Fibroblast of skin of right biceps (primary cell): ENCODE results near the gene ZCCHC14.

Source experiments
- DNase-seq: peaks from one replicate; pipeline ENCODE4 v3.0.0-alpha.2; 2013

ZCCHC14 gene

DNA sequence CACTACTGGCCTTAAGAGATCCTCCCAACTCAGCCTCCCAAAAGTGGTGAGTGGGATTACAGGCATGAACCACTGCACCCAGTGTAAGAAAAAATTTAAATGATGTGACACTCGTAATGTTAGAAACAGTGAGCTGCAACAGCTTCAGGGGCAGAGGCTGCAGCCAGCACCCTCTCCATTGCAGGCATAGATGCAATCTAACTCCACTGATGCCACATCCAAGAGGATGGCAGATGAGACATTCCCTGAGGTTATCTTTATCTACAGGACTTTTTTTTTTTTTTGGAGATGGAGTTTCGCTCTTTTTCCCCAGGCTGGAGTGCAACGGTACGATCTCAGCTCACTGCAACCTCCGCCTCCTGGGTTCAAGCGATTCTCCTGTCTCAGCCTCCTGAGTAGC lies 19.9 kb downstream of the ZCCHC14 start:
- DNase-seq: no peak

DNA sequence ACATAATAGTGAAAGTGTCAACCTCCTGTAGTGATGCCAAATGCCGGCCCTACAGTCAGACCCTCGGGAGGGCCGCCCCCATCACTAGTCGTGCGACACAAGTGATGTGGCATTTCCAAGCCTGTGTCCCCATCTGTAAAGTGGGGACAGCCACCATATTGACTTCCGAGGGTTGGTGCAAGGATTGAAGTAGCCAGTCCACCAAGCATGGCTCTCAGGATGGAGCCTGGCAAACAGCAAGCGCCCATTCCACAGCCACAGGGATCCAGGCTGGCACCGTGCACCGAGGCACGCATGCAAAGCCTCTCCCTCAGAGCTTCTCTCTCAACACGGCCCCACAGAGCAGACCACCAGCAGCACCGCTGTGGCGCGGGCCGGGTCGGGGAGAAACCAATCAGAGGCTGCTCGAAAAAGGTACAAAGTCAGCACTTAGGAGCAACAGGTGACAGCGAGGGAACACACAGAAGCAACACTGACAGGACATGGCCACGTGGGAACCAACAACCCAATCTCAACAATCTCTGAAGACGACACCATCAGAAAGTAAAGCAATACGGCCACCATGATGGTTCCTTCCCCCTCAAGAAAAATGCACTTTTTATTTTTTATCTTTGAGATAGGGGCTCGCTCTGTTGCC lies 20.6 kb downstream of the ZCCHC14 start:
- DNase-seq: no peak

DNA sequence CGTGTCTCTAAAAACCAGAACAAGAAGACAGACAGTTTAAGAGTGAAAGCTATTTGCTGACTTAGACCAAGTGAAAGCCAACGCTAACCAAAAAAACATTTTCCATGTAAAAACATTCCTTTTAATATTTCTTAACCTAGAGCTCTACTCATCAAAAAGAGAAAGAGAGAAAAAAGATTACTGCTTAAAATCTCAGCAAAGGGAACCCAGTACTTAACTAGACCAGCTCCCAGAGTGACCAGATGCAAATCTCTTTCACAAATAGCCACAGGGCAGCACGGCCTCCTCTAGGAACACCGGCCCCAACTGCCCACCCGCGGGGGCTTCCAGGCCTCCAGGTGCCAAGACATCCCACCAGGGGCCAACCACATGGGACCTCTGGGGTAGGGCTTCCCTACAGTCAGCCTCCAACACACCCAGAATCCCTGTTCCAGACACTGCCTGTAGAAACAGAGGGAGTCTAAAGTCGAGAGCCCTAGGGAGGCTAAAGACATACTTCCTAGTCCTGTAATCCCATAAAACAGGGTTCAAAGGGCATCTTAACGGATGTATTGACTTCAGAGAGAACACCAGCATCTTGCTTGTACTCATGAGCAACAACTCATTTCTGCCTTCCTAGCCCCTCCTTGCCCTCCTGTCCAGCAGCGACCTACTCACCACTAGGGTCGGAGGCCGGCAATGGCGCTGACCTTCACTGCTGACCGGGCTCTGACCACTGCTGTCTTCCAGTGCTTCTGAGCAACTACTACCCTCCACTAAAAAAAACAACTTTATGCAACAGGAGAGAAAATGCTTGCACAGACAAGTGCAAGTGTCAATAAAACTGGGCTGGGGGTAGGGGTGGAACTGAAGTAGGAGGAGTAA lies 21.3 kb downstream of the ZCCHC14 start:
- no peak for DNase-seq

DNA sequence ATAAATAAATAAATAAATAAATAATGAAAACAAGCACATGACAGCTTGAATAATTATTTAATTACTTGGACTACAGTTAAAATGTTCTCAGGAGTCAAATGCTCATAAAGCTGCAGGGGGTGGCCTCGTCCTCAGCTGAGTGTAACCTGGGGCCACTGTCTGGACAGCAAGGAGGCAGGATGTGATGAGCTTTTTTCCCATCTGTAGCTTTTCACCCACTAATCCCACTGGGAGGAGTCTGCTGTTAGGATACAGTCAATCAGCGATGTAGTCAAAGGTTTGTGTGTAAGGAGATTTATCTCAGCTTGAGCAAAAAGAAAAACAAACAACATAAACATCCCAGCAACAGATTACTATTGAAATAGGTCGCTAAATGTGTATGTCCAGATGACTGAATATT lies 22.5 kb downstream of the ZCCHC14 start:
- DNase-seq: no peak

DNA sequence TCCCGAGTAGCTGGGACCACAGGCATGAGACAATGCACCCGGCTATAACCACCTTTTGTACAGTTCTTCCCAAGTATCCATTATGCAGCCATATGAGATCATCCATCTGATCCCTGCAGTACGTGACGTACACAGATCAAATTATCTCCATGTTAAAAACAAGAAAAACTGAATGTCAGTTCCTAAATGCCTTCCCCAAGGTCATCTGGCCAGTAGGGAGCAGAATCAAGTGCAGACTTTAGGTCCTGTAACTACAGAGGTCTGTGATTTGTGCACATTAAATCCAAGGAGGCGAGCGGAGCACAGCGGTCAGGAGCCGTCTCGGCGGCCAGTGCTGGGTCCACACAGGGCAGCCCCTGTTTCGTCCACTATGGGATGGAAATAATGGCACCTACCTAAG lies 23.7 kb downstream of the ZCCHC14 start:
- DNase-seq: no peak

DNA sequence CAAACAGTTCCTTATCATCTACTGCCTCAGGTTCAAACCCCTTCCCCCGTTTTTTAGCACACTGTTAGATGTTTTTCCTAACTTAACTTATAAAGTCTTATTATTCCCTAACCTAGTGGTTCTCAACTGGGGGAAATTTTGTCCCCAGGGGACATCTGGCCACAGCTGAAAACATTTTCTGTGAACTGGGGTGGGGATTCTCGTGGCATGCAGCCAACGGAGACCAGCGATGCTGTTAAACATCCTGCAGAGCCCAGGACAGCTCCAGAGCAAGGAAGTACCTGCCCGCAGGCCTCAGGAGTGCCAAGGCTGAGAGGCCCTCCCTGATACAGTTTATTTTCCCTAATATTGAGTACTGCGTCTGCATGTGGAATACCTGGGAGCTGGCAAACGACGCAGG lies 24.3 kb downstream of the ZCCHC14 start:
- no peak for DNase-seq

DNA sequence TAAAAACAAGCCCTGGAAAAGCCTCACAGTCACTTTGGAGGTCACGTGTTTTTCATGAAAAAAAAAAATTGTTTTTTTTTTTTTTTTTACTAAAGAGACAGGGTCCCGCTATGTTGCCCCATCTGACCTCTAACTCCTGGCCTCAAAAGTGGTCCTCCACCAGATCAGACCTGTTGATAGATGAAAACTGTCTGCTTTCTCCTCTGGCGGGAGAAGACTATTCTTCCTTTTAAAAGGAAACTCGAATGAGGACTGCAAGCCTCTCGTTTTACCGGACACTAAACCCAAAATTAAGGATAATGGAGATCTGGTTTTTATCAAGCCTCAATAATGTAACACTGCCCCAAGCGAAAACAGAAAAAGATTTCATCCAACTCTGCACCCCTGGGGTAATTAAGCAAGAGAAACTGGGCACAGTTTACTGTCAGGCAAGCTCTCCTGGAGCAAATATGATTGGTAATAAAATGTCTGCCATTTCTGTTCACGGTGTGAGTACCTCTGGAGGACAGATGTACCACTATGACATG lies 25.8 kb downstream of the ZCCHC14 start:
- no peak for DNase-seq

DNA sequence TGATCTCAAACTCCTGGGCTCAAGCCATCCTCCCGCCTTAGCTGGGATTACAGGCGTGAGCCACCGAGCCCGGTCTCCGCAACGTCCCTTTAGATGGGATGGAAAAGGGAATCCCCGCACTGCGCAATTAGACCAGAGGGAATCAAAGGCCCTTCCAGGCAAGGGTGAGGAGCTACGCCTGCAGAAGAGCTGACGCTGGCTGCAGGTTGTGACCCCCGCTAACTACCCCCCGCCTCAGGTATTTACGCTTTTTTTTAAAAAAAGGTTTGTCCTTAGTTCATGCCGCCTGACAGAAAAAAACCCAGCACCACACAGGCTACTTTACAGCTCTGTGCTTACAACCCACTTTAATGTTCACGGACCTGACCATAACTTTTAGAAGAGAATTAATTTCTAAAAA lies 26.9 kb downstream of the ZCCHC14 start:
- no peak for DNase-seq

DNA sequence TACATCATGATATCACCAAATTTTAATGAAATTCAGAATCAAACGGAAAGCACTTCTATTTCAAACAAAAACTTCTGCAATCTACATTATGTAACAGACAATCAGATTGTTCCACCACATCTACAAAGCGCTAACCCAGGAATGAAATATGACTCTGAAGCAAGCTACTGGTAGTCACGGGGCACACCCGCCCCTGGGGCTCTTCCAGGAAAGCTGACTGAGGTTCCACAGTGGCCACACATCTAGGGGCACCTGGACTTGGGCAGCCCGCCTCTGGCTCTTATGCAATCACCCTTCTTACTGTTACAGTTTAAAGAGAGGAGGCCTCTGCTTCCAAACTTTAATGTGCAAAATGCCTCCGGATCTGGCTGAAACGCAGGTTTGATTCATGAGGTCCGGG lies 27.5 kb downstream of the ZCCHC14 start:
- peak; percentile 76 for DNase-seq

DNA sequence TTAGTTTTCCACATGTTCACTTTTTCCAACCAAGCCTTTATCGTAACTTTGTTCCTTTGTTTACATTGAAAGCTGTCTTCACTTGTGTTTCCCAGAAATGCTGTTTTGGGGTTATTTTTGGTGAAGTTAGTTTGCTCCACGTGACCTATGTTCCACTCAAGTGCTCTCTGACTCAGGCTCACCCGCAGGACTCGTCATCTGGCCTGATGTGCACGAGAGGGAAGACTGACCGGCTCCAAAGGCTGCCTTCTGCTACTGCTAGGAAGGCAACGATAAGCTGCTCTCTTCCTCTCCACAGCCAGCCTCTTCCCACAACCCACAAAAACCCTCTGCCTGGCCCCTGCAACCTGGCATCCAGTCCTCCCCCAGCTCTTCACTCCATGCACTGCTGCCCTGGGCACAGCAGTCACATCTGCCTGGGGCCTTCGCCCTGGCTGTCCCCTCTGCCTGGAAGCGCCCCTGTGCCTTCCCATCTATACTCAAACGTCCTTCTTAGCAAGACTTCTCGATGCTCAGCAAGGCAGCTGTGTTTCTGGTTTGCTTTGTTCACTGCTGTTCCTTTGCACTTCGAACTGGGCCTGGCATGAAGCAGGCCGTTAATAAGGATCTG lies 28.0 kb downstream of the ZCCHC14 start:
- peak; percentile 86 for DNase-seq

DNA sequence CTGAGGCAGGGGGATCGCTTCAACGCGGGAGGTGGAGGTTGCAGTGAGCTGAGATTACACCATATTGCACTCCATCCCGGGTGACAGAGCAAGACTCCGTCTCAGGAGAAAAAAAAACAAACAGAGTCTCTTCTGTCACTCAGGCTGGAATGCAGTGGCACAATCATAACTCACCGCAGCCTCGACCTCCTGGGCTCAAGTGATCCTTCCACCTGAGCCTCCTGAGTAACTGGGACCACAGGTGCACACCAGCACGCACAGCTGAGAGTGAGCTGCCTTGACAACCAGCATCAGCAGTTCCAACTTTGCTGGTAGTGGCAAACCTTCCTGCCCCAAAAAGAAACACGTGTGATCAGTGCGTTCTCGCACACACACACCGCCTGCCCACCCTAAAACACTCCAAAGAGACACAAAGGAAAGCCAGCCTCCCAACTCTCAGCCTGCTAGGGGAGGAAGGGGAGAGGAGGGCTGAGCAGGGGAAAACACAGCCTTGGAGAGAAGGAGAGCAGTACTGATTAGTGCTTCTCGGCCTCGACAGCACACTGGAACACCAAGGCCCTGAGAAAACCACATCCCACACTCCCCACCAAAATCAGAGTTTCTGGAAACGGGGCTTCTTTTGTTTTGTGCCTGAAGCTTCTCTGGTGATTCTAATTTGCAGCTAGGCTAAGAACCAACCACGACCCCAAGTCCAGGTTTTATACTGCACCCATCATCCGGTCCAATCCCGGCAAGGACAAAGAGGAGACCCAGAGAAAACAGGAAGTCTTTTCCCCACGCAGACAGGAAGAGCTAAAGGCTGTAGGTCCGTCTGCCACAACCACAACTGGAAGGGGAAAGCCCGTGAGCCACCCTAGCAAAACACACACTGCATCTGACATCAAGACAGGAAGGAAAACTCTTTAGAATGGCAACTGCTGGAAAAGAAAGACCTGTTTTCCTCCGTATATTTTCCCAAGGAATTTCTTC lies 28.8 kb downstream of the ZCCHC14 start:
- peak; percentile 74 for DNase-seq

DNA sequence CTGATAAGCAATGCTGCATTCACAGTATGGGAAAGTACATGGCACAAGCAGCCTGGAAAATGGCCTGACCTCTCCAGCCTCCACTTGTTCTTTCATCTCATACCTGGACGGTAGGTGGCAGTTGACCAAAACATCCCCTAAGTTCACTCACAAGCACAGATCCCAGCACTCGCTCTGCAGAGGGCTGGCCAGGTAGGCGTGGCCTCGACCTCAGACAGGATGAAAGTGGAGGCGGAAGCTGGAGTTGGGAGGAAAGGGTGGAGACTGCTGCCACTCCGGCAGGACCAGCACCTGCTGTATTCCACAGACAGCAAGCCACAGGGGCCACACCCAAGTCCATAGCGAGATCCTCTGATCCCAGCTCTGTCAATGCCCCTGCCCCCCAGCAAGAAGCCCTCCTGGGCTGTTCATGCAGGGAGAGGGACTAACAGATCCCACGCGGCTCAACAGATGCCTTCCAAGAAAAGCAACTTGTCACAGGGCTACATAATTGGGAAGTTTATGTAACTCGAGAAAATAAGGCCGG lies 31.3 kb downstream of the ZCCHC14 start:
- DNase-seq: no peak

DNA sequence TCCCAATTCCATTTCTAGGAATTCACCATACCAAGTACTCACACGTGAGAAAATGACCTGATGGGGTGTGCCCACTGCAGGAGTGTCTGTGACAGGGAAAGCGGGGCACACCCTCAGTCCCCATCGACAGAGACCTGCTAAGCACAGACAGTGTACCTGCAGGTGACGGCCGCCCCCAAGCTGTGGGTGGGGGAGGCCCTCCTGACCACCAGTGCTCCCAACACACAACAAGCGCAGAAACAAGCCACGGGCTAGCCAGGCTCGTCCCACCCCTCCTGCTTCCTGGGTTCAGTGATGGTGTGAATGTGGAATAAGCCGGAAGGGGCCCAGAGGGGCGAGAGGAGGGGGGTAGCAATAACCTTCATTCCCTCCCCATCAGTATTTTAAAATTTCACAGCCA lies 31.9 kb downstream of the ZCCHC14 start:
- no peak for DNase-seq

DNA sequence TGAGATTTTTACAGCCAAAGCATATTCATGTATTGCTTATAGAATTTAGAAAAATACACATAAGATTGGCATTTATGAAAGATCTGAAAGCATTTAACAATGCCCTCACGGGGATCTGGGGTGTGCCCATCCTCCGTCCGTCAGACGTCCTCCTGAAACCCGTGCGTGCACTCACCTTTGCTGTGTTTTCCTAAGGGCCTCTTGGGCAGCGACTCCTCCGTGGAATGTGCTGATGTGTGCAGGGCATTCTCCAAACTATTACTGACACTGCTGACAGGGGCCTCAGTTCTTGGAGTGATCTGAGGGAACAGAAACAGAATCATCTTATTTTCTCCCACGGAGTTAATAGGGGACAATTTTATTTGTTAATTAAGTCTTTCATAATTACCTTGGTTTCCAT lies 33.0 kb downstream of the ZCCHC14 start:
- DNase-seq: no peak

DNA sequence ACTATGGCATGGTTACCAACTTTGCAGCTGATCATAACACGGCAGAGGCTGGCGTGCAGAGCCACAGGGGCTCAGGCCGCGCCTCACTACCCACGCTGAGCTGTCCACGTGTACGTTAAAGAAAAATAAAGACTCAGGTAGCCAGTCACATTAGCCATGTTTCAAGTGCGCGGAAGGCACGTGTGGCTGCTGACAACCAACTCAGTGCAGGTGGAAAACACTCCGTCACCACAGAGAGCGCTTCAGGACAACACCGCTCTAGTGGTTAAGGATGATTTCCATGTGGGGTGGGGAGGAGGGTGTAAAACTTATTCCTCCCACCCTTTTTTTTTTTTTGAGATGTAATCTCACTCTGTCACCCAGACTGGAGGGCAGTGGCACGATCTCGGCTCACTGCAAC lies 33.8 kb downstream of the ZCCHC14 start:
- DNase-seq: no peak

DNA sequence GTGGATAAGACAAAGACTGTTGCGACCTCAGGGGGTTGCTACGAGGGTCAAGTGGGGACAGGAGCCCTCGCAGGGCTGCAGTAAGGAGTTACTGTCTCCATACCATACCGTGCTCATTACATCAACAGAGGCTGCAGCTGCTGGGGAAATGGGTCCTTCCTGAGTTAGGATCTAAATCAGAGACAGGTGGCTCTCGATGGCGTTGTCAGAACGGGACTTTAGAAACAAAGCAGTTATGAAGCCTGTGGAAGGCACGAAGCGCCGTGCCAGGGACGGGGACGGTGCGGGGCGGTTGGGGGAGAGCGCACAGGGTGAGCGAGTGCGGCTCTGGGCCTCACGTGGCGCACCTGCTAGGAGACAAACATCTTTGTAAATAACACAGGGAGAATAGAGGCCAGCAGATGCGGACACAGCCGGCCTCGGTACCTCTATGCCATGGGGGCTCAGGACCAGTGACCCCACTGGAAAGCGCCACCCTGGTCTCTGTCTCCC lies 34.4 kb downstream of the ZCCHC14 start:
- peak; percentile 22 for DNase-seq

DNA sequence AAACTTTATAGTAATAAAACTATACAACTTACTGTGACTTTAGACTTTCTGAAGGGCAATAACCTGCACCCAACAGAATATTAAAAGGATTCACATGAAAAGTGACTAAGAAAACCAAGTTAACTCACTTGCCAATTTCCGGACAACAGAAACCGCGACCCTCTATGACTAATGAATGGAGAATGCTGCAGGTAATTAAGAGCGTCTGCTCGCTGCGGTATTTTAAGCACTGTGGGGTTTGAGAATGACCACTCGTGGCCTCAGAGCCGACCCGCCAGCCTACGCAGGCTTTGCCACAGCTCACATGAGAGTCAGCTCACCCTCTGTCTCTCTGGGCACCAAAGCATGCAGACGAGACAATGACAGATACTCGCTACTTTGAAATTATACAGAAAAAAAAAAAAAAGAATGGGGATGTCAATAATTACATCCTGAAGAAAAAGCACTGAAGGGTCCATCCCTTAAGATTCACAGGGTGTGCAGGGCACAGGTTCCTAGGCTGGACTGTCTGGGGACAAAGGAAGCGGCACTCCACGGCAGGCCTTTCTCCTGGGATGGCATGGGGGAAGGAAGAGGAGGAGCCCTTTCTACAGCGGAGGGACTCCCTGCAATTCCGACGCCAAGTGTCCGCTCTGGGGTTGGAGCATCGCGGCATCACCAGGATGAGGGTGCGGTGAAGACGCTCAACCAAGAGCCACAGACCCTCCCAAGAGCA lies 35.0 kb downstream of the ZCCHC14 start:
- peak; percentile 98 for DNase-seq

DNA sequence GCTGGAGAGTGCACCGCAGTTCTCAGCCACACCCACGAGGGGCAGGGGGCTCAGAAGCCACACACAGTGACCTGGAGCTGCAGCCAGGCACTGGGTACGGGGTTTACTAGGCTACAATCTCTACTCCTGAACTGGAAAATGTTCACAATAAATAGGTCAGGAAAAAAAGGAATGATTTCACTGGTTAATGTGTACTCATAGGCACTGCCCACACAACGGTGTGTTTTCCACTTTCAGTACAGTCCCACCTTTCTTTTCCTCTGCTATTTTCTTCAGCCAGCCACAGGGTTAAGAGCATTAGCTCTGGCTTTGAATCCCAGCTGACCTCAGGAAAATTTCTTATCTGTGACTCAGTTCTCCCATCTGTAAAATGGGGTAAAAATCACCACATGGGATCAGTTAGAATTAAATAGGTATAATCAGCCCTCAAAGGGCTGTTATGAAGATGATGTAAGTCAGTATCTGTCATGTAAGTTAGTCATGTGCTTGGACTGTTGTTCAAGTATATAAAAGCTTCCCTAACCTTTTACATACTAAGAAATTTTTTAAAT lies 35.7 kb downstream of the ZCCHC14 start:
- DNase-seq: peak; percentile 79

DNA sequence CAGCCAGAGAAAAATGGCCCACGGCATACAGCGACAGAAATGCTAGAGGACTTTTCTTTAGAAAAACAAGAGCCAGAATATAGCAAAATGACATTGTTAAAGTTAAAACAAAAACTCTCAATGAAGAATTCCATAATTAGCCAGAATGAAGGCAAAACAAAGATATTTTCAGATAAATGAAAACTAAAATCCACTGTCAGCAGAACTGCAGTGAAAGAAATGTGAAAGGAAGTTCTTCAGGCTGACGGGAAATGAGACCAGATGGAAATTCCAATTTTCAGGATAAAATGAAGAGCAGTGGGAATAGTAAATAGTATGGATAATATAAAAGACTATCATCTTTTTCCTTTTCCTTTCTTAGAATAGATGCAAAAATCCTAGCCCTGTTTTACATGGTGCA lies 38.4 kb downstream of the ZCCHC14 start:
- no peak for DNase-seq

DNA sequence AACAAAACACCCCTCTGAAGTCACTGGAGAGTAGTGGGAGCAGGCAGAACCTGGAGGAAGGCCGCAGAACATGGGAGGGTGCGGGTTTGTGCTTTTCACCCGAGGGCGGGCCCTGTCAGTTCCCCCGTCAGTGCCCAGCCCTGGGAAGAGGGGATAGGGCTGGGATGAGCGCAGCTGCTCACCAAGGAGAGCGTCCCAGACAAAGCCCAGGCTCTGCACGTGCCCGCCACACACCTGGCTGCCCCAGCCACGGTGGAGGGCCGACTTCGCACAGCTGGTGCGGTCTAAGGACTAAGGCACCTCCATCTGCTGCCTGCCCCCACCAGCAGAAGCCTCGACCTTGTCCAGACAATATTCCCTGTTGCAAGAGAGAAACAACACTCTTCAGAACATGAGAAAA lies 39.5 kb downstream of the ZCCHC14 start:
- DNase-seq: no peak

DNA sequence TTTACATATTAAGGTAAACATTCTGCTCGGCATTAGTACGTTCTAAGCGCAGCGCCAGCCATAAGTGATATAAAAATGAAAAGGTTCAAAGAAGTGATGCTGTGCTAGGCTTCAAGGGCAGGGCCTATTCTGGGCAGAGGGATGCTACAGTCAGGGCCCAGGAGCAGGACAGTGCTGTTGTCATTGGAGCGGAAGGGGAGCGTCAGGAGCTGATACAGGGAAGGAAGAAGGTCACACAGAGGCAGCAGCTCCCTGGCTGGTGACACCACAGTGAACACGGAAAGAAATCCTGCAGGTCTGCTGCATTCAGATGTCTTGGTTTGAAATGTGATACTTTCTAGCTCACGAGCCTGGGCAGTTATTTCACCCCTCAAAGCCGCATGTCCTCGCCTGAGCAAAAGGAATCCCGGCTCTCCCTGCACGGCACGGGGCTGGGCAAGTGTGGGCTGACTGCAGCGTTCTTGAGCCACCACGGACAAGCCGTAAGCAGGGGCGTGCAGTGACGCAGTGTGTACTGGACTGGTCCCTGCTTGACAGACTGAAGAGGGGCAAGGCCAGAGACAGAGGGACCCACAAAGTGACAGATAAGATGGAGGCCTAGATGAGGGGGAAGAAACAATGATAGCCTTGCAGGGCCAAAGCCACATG lies 41.1 kb downstream of the ZCCHC14 start:
- no peak for DNase-seq
